Peyer's patch (tissue), 4 donors: Measurements from ENCODE around the gene TSC22D3.

Experiments used
- POLR2A ChIP-seq, 2 donors: fragments of 450-650 bp; IDR thresholded peaks; one replicate each; pipeline ENCODE4 v1.5.1; 2017; ENCODE audit warnings: antibody characterized with exemption in 2 of 2, mild to moderate bottlenecking in 2 of 2, moderate library complexity in 2 of 2
- TF ChIP-seq, protein P1 (sequence below), 6 experiments: fragments of 450-650 bp in 4 of 6; fragments of 200-600 bp in 2 of 6; sonication (generic) in 1 of 6; IDR thresholded peaks; one replicate each; pipeline ENCODE4 v1.5.1; 2017 to 2019; ENCODE audit warnings: antibody characterized with exemption in 6 of 6, mild to moderate bottlenecking in 3 of 6, moderate library complexity in 1 of 6

- no peak for TF ChIP-seq POLR2A (IDR thresholded peaks at IDR 0.05)
- TF ChIP-seq, protein P1, sequence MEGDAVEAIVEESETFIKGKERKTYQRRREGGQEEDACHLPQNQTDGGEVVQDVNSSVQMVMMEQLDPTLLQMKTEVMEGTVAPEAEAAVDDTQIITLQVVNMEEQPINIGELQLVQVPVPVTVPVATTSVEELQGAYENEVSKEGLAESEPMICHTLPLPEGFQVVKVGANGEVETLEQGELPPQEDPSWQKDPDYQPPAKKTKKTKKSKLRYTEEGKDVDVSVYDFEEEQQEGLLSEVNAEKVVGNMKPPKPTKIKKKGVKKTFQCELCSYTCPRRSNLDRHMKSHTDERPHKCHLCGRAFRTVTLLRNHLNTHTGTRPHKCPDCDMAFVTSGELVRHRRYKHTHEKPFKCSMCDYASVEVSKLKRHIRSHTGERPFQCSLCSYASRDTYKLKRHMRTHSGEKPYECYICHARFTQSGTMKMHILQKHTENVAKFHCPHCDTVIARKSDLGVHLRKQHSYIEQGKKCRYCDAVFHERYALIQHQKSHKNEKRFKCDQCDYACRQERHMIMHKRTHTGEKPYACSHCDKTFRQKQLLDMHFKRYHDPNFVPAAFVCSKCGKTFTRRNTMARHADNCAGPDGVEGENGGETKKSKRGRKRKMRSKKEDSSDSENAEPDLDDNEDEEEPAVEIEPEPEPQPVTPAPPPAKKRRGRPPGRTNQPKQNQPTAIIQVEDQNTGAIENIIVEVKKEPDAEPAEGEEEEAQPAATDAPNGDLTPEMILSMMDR (IDR thresholded peaks at IDR 0.05): no peak
Measured at GRCh38 chrX:107713203-107713542, 62.4 kb downstream of the TSC22D3 start.
